ENCODE results near the gene ETFB.

The ETFB gene

GRCh38 chr19:51341976-51342580 is 24.1 kb downstream of the ETFB start, which contains the start of gene VSIG10L:
TSS of gene VSIG10L (minus strand) at chr19:51342139. CDS start at chr19:51342124, 15 bp downstream.
- Histone ChIP-seq H3K36me3 (ENCODE audit: control insufficient read depth in 2 of 2, insufficient read depth in 1 of 2, low read length in 2 of 2) (peaks cover 0 to 20% of the 10 kb centered on the region in 2 experiments; a peak in 1 of 3 replicates), H3K4me1 (ENCODE audit: control insufficient read depth, insufficient read depth, low read length) (0 out of 2 replicates have a peak, but pooled peaks cover 8% of the 10 kb centered on the region), H3K9me3 (ENCODE audit: control insufficient read depth, insufficient read depth, low read depth, low read length) (no peaks in the 10 kb centered on the region), H3K27ac (ENCODE audit: extremely low read depth, low read depth, low read length) (no peak within 1 kb of the TSS), H3K4me3 (ENCODE audit: low read depth, low read length) (no peak within 1 kb of the TSS)
- ChIA-PET CTCF (interaction anchor here (0.6 to 2.1 kb wide), 5 partner anchors 17 to 66 kb away, joined by 3 to 6 read pairs (median 3); no protein-coding TSS in a partner anchor), POLR2A (interaction anchor here (0.5 to 2.0 kb wide), 5 partner anchors 13 to 26 kb away, joined by 3 to 10 read pairs (median 5); partner anchors contain the start of gene ETFB)
- TF ChIP-seq ZFP3 (tag by site-specific recombination; IDR thresholded peaks at IDR 0.05; ENCODE audit: low read depth): no peak
- TF ChIP-seq ZFHX2 (tag by site-specific recombination; conservative IDR thresholded peaks at IDR 0.05): peak; percentile 37; the same call in 1 of the 2 replicates
- peak; percentile 83 for TF ChIP-seq REST (tag by site-specific recombination; IDR thresholded peaks at IDR 0.05)
- TF ChIP-seq EGR2 (tag by site-specific recombination; IDR thresholded peaks at IDR 0.05; ENCODE audit: low read depth): peak; percentile 4; the same call in 1 of the 2 replicates

GRCh38 chr19:51341066-51341465 is 25.1 kb downstream of the ETFB start:
- CTCF ChIA-PET: interaction anchor here (0.5 to 2.1 kb wide), 6 partner anchors 13 to 323 kb away, joined by 3 to 6 read pairs (median 4); no protein-coding TSS in a partner anchor
- no peaks in the 10 kb centered on the region for H3K9me3 ChIP-seq (ENCODE audit: control insufficient read depth, insufficient read depth, low read depth, low read length)
- POLR2A ChIA-PET: interaction anchor here (0.8 to 2.2 kb wide), 8 partner anchors 12 to 27 kb away, joined by 3 to 37 read pairs (median 4); partner anchors contain the start of gene ETFB
- peaks cover 0 to 10% of the 10 kb centered on the region in 2 experiments; a peak in 1 of 3 replicates for H3K36me3 ChIP-seq (ENCODE audit: control insufficient read depth in 2 of 2, insufficient read depth in 1 of 2, low read length in 2 of 2)
- no peak for TF ChIP-seq OSR2 (tag by site-specific recombination; IDR thresholded peaks at IDR 0.05)
- TF ChIP-seq ZNF221 (tag by site-specific recombination; IDR thresholded peaks at IDR 0.05; ENCODE audit: borderline replicate concordance): no peak
- no peak for TF ChIP-seq ZFHX2 (tag by site-specific recombination; conservative IDR thresholded peaks at IDR 0.05)
- no peak for TF ChIP-seq ZNF610 (tag by site-specific recombination; IDR thresholded peaks at IDR 0.05; ENCODE audit: borderline replicate concordance)
- TF ChIP-seq ZBTB8A (tag by site-specific recombination; IDR thresholded peaks at IDR 0.05): no peak
- TF ChIP-seq ZNF843 (tag by site-specific recombination; IDR thresholded peaks at IDR 0.05): no peak
- no peak for TF ChIP-seq OVOL3 (tag by site-specific recombination; IDR thresholded peaks at IDR 0.05)
- no peak for TF ChIP-seq ZSCAN18 (tag by site-specific recombination; IDR thresholded peaks at IDR 0.05)
- no peak for TF ChIP-seq SALL2 (tag by site-specific recombination; IDR thresholded peaks at IDR 0.05; ENCODE audit: borderline replicate concordance)
- TF ChIP-seq ZNF544 (tag by site-specific recombination; IDR thresholded peaks at IDR 0.05): no peak
- TF ChIP-seq KLF16 (tag by site-specific recombination; IDR thresholded peaks at IDR 0.05): no peak
- TF ChIP-seq KLF10 (tag by site-specific recombination; IDR thresholded peaks at IDR 0.05): no peak
- TF ChIP-seq GLI2 (tag by site-specific recombination; IDR thresholded peaks at IDR 0.05; ENCODE audit: borderline replicate concordance, low read depth): no peak
- no peak for TF ChIP-seq ZNF776 (tag by site-specific recombination; IDR thresholded peaks at IDR 0.05; ENCODE audit: borderline replicate concordance)
- no peak for TF ChIP-seq ZNF184 (tag by site-specific recombination; IDR thresholded peaks at IDR 0.05)
- TF ChIP-seq ZNF555 (tag by site-specific recombination; conservative IDR thresholded peaks at IDR 0.05): no peak
- TF ChIP-seq KLF9 (tag by site-specific recombination; IDR thresholded peaks at IDR 0.05; ENCODE audit: low read depth): no peak
- no peak for TF ChIP-seq ZBTB26 (tag by site-specific recombination; optimal IDR thresholded peaks at IDR 0.05)
- H3K4me3 ChIP-seq (ENCODE audit: low read depth, low read length): no peak overlapping the region
- H3K4me1 ChIP-seq (ENCODE audit: control insufficient read depth, insufficient read depth, low read length): 0 out of 2 replicates have a peak, but pooled peaks cover 8% of the 10 kb centered on the region
- H3K27ac ChIP-seq (ENCODE audit: extremely low read depth, low read depth, low read length): no peak overlapping the region

Data from HEK293 (cell line).